Measurements from ENCODE around the gene PEX1.

DNA sequence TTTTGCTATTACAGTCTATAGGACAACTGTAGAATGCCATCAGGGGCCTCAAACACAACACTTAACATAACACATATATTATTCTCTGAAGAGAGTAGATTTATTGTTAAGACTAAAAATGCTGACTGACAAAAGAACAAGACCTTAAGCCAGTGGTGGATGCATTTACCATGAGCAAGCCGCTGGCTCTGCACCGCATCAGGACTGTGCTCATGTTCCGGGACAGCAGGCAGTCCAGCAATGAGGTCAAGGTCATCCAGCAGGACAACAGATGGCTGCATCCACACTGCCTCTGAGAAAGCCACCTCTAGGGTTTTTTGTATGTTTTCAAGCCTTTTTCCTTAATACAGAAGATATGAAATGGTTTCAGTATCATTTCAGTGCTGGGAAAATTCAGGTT is 23.8 kb downstream of the PEX1 start:
- no peak for TF ChIP-seq TRIM28 (IDR thresholded peaks at IDR 0.05; ENCODE audit: borderline replicate concordance, low read length)
- TF ChIP-seq SCRT1 (tag by site-specific recombination; IDR thresholded peaks at IDR 0.05; ENCODE audit: borderline replicate concordance), result no peak
- TF ChIP-seq ZNF311 (tag by site-specific recombination; IDR thresholded peaks at IDR 0.05; ENCODE audit: borderline replicate concordance), result no peak
- TF ChIP-seq, protein P1, sequence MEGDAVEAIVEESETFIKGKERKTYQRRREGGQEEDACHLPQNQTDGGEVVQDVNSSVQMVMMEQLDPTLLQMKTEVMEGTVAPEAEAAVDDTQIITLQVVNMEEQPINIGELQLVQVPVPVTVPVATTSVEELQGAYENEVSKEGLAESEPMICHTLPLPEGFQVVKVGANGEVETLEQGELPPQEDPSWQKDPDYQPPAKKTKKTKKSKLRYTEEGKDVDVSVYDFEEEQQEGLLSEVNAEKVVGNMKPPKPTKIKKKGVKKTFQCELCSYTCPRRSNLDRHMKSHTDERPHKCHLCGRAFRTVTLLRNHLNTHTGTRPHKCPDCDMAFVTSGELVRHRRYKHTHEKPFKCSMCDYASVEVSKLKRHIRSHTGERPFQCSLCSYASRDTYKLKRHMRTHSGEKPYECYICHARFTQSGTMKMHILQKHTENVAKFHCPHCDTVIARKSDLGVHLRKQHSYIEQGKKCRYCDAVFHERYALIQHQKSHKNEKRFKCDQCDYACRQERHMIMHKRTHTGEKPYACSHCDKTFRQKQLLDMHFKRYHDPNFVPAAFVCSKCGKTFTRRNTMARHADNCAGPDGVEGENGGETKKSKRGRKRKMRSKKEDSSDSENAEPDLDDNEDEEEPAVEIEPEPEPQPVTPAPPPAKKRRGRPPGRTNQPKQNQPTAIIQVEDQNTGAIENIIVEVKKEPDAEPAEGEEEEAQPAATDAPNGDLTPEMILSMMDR (tag by site-specific recombination; IDR thresholded peaks at IDR 0.05), result no peak
- TF ChIP-seq ZNF211 (tag by site-specific recombination; IDR thresholded peaks at IDR 0.05; ENCODE audit: low read depth), result no peak
- TF ChIP-seq, protein P2, sequence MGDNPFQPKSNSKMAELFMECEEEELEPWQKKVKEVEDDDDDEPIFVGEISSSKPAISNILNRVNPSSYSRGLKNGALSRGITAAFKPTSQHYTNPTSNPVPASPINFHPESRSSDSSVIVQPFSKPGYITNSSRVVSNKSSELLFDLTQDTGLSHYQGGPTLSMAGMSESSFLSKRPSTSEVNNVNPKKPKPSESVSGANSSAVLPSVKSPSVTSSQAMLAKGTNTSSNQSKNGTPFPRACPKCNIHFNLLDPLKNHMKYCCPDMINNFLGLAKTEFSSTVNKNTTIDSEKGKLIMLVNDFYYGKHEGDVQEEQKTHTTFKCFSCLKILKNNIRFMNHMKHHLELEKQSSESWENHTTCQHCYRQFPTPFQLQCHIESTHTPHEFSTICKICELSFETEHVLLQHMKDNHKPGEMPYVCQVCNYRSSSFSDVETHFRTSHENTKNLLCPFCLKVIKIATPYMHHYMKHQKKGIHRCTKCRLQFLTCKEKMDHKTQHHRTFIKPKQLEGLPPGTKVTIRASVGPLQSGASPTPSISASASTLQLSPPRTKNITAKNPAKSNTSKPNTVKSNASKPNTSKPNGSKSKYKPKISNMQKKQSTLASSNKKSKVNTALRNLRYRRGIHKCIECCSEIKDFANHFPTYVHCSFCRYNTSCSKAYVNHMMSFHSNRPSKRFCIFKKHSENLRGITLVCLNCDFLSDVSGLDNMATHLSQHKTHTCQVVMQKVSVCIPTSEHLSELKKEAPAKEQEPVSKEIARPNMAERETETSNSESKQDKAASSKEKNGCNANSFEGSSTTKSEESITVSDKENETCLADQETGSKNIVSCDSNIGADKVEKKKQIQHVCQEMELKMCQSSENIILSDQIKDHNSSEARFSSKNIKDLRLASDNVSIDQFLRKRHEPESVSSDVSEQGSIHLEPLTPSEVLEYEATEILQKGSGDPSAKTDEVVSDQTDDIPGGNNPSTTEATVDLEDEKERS (tag by site-specific recombination; IDR thresholded peaks at IDR 0.05), result no peak
- TF ChIP-seq, protein P3, sequence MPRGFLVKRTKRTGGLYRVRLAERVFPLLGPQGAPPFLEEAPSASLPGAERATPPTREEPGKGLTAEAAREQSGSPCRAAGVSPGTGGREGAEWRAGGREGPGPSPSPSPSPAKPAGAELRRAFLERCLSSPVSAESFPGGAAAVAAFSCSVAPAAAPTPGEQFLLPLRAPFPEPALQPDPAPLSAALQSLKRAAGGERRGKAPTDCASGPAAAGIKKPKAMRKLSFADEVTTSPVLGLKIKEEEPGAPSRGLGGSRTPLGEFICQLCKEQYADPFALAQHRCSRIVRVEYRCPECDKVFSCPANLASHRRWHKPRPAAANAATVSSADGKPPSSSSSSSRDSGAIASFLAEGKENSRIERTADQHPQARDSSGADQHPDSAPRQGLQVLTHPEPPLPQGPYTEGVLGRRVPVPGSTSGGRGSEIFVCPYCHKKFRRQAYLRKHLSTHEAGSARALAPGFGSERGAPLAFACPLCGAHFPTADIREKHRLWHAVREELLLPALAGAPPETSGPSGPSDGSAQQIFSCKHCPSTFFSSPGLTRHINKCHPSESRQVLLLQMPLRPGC (tag by site-specific recombination; IDR thresholded peaks at IDR 0.05), result no peak
- TF ChIP-seq, protein P4, sequence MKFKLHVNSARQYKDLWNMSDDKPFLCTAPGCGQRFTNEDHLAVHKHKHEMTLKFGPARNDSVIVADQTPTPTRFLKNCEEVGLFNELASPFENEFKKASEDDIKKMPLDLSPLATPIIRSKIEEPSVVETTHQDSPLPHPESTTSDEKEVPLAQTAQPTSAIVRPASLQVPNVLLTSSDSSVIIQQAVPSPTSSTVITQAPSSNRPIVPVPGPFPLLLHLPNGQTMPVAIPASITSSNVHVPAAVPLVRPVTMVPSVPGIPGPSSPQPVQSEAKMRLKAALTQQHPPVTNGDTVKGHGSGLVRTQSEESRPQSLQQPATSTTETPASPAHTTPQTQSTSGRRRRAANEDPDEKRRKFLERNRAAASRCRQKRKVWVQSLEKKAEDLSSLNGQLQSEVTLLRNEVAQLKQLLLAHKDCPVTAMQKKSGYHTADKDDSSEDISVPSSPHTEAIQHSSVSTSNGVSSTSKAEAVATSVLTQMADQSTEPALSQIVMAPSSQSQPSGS (tag by site-specific recombination; IDR thresholded peaks at IDR 0.05; ENCODE audit: low read depth), result no peak
- TF ChIP-seq ZNF121 (tag by site-specific recombination; IDR thresholded peaks at IDR 0.05), result no peak
- no peak for TF ChIP-seq ZNF561 (tag by site-specific recombination; IDR thresholded peaks at IDR 0.05; ENCODE audit: borderline replicate concordance)
- no peak for TF ChIP-seq ZNF138 (tag by site-specific recombination; IDR thresholded peaks at IDR 0.05; ENCODE audit: borderline replicate concordance)
- no peak for TF ChIP-seq REPIN1 (tag by site-specific recombination; IDR thresholded peaks at IDR 0.05; ENCODE audit: low read depth)
- TF ChIP-seq ZBTB7A (tag by site-specific recombination; IDR thresholded peaks at IDR 0.05; ENCODE audit: low read depth), result no peak
